ENCODE results near the gene P2RX5. TPM values are rescaled to one million over a fixed set of nuclear protein-coding genes. Genes with fewer than 3 reads are reported as not detected.
A peak's percentile ranks its signal among the peaks of the same experiment; 100 is the strongest.

Gene P2RX5
- polyA plus RNA-seq, 1 donor: 2.2 TPM

DNA sequence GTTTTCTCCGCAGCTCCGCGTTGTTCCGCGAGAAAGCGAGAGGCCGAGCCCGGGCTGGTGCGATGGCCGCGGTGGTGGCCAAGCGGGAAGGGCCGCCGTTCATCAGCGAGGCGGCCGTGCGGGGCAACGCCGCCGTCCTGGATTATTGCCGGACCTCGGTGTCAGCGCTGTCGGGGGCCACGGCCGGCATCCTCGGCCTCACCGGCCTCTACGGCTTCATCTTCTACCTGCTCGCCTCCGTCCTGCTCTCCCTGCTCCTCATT, 26.9 kb downstream of the P2RX5 start:
- H3K36me3 ChIP-seq (ENCODE audit: control insufficient read depth, insufficient read depth, low read length): peaks cover 23% of the 10 kb centered on the region
- H3K4me1 ChIP-seq (ENCODE audit: control insufficient read depth, insufficient read depth, low read length): peaks cover 10% of the 10 kb centered on the region
- DNase-seq: no peak
- WGBS (ENCODE audit: insufficient coverage, low lambda C conversion rate): no CpG with 5 or more reads among the region's 32 CpGs
- peak overlapping the region; percentile 71 for H3K27ac ChIP-seq (ENCODE audit: low read length)
- H3K4me3 ChIP-seq (ENCODE audit: low read length): peak overlapping the region; percentile 98
- no peaks in the 10 kb centered on the region for H3K27me3 ChIP-seq (ENCODE audit: control insufficient read depth, insufficient read depth, low read length)
- peaks cover 4% of the 10 kb centered on the region for H3K9me3 ChIP-seq (ENCODE audit: control insufficient read depth, low read depth, low read length)

DNA sequence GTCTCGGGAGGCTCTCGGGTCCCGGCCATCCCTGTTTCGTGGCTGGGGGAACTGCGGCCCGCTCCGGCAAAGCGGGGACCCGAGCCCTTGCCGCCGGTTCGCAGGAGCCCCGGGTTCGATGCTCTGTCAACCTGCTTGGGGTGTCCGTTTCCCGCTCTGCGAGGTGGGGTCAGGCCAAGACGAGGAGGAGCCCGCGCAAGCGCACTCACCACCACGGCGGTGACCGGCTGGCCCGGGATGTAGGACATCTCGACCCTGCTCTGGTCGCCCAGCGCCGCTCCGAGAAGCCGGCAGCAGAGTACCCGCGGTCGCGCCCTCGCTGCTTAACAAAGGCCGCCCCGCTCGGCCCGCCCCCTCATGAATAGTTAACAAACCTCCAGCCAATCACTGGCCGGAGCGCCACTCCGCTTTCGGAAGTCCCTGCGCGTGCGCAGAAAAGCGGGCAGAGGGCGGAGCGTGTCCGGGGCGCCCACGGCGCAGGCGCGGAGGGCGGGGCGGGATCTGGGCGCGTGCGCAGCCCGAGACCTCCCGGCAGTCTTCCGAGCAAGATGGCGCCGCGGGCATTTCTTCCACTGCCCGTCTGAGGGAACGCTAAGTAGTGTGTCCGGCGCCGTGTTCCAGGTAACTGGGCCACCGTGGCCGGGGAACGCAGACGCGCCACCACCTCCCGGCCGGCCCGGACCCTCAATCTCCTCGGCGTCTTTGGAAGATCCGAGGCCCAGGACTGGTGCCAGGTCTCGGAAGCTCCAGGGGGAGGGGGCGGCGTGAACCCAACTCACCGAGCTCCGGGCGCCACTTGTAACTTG, 27.5 kb downstream of the P2RX5 start, which contains the start of the genes EMC6 and TAX1BP3:
Gene EMC6 (plus strand): TSS at position 534 of the 806 bp plus-strand sequence. CDS start 335 bp downstream, outside the sequence.
Gene TAX1BP3 (minus strand): TSS at position 300 of the 806 bp plus-strand sequence. CDS start 52 bp downstream, at position 248.
- no CpG with 5 or more reads among the region's 89 CpGs for WGBS (ENCODE audit: insufficient coverage, low lambda C conversion rate)

DNA sequence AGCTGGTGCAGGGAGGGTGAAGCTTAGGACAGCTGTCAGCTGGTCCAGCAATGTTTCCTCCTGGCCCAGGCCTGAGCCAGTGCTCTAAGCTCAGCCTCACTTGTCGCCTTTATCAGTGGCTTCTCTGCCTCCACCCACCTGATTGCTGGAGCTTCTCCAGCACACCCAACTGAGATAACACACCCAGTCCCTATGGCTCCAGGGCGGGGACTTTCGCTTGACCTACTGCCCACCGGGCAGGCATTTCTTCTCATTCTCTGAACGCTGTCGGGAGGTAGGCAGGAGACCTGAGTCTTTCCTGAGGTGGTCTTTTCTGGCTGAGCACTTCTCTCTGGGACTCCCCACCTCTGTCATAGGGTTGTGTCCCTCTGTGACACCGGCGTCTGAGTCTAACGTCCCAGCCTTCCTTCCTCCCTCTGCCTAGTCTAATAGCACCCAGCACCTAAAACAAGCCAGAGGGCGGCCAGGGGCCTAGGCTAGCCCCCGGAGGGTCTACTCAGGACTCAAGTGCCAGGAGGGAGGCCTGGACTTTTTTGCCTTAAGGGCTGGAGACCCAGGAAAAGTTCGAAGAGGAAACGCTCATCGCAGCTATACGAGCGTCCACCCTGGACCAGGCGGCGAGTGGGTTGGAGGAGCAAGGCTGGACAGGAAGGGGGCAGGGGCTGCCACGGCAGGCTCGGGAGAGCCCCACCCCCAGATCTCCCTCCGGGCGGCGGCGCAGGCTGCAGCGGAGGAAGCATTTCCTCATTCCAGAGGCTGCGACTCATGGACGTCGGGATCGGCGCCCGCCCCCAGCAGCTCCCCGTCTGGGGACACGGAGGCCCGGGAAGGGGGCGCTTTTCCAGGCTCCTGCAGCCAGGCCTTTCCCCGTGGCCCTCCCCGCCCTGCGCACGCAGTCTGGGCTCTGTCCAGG, 28.3 kb downstream of the P2RX5 start:
- DNase-seq: peak; percentile 92 to 95
- Histone ChIP-seq H3K9me3 (ENCODE audit: control insufficient read depth, low read depth, low read length) (peaks cover 4% of the 10 kb centered on the region), H3K27ac (ENCODE audit: low read length) (peak overlapping the region; percentile 99), H3K36me3 (ENCODE audit: control insufficient read depth, insufficient read depth, low read length) (peaks cover 36% of the 10 kb centered on the region), H3K4me3 (ENCODE audit: low read length) (peak overlapping the region; percentile 98), H3K27me3 (ENCODE audit: control insufficient read depth, insufficient read depth, low read length) (no peaks in the 10 kb centered on the region), H3K4me1 (ENCODE audit: control insufficient read depth, insufficient read depth, low read length) (peaks cover 10% of the 10 kb centered on the region)
- WGBS (ENCODE audit: insufficient coverage, low lambda C conversion rate): no CpG with 5 or more reads among the region's 39 CpGs

More for the DNA sequence above, 27.5 kb downstream of the P2RX5 start, which contains the start of the genes EMC6 and TAX1BP3:
- Histone ChIP-seq H3K9me3 (ENCODE audit: control insufficient read depth, low read depth, low read length) (peaks cover 4% of the 10 kb centered on the region), H3K36me3 (ENCODE audit: control insufficient read depth, insufficient read depth, low read length) (peaks cover 28% of the 10 kb centered on the region), H3K27me3 (ENCODE audit: control insufficient read depth, insufficient read depth, low read length) (no peaks in the 10 kb centered on the region), H3K4me3 (ENCODE audit: low read length) (peak within 1 kb of the TSS; percentile 98), H3K4me1 (ENCODE audit: control insufficient read depth, insufficient read depth, low read length) (peaks cover 10% of the 10 kb centered on the region), H3K27ac (ENCODE audit: low read length) (peak within 1 kb of the TSS; percentile 99)
- peak; percentile 98 to 99 for DNase-seq

DNA sequence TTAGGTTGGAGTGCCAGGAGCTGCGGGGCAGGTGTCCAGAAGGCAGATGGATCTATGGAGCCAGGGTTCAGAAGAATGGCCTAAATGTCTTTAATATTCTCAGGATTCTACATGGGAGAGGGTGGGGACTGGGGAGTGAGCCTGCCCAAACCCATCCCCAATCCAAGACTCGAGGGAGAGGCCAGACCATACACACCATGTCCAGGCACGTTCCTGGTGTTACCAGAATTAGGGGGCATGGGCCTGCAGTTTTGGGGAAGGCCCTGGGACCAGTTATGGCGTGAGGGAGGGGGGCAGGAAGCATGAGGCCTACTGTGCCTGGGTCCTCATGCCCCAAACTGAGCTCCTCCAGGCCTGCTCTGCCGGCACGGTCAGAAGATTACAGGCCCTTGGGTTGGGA, 29.4 kb downstream of the P2RX5 start:
- Histone ChIP-seq H3K27ac (ENCODE audit: low read length) (no peak overlapping the region), H3K36me3 (ENCODE audit: control insufficient read depth, insufficient read depth, low read length) (peaks cover 42% of the 10 kb centered on the region), H3K27me3 (ENCODE audit: control insufficient read depth, insufficient read depth, low read length) (no peaks in the 10 kb centered on the region), H3K4me3 (ENCODE audit: low read length) (peak overlapping the region; percentile 6), H3K9me3 (ENCODE audit: control insufficient read depth, low read depth, low read length) (peaks cover 4% of the 10 kb centered on the region), H3K4me1 (ENCODE audit: control insufficient read depth, insufficient read depth, low read length) (peaks cover 12% of the 10 kb centered on the region)
- DNase-seq: no peak
- no CpG with 5 or more reads among the region's 6 CpGs for WGBS (ENCODE audit: insufficient coverage, low lambda C conversion rate)

DNA sequence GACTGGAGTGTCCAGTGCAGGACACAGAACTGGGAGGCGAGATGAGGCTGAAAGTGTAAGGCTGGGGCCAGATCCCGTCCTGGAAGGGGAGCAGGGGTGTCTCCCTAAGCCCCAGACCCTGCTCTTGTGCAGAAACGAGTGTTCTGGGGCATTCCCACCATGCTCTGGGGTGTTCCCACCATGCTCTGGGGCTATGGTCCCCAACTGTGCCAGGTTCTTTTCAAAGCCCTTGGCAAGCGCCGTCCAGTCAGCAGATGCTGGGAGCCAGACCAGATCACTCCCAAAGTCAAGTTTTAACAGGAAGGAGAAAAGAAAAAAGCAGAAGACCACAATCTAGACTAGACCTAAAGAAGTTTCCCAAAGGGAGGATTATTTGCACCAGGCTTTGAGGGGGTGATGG, 30.1 kb downstream of the P2RX5 start:
- peaks cover 12% of the 10 kb centered on the region for H3K4me1 ChIP-seq (ENCODE audit: control insufficient read depth, insufficient read depth, low read length)
- WGBS (ENCODE audit: insufficient coverage, low lambda C conversion rate): no CpG with 5 or more reads among the region's 5 CpGs
- H3K36me3 ChIP-seq (ENCODE audit: control insufficient read depth, insufficient read depth, low read length): peaks cover 49% of the 10 kb centered on the region
- peaks cover 4% of the 10 kb centered on the region for H3K9me3 ChIP-seq (ENCODE audit: control insufficient read depth, low read depth, low read length)
- no peak overlapping the region for H3K4me3 ChIP-seq (ENCODE audit: low read length)
- H3K27ac ChIP-seq (ENCODE audit: low read length): no peak overlapping the region
- DNase-seq: no peak
- no peaks in the 10 kb centered on the region for H3K27me3 ChIP-seq (ENCODE audit: control insufficient read depth, insufficient read depth, low read length)

DNA sequence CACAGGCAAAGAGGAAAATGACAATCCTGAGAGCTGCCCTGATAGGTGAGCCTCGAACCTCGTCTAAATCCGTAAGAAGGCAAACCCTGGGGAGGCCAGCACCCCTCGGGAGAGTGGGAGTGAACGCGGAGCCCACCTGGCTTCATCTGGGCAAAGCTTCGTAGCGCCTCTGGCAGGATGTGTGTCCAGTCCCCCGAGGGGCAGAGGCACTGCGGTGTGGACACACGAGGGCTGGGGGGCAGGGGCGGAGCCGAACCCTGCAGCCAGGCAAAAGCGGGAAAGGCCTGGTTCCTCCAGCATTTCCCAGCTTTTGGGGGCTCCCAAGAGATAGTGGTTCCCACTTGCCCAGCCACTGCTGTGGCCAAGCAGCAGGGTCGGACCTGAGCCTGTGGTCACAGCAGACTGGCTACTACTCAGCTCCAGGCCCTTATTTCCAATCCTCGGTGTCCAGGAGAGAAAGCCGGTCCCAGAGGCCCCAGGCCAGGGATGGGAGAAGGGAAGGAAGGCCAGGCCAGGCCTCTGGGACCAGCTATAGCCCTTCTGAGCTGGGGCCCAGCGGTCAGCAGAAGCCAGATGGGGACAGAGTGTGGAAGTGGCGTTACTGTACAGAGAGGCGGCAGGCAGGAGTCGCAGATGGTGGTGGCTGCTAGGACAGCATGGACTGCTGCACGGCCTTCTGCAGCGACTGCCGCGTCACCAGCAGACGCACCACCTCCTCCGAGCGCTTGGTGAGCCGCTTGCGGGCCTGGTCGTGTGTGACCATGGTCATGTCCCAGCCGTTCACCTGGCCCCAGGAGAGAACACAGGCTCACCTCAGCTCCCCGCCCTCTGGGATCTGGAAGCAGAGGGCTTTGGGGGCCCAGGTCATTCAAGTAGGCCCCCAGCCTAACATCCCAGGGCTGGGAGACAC, 32.6 kb downstream of the P2RX5 start:
- Histone ChIP-seq H3K27ac (ENCODE audit: low read length) (no peak overlapping the region), H3K4me1 (ENCODE audit: control insufficient read depth, insufficient read depth, low read length) (peaks cover 17% of the 10 kb centered on the region), H3K27me3 (ENCODE audit: control insufficient read depth, insufficient read depth, low read length) (no peaks in the 10 kb centered on the region), H3K9me3 (ENCODE audit: control insufficient read depth, low read depth, low read length) (peaks cover 4% of the 10 kb centered on the region), H3K36me3 (ENCODE audit: control insufficient read depth, insufficient read depth, low read length) (peaks cover 58% of the 10 kb centered on the region), H3K4me3 (ENCODE audit: low read length) (no peak overlapping the region)
- DNase-seq: no peak
- no CpG with 5 or more reads among the region's 33 CpGs for WGBS (ENCODE audit: insufficient coverage, low lambda C conversion rate)

DNA sequence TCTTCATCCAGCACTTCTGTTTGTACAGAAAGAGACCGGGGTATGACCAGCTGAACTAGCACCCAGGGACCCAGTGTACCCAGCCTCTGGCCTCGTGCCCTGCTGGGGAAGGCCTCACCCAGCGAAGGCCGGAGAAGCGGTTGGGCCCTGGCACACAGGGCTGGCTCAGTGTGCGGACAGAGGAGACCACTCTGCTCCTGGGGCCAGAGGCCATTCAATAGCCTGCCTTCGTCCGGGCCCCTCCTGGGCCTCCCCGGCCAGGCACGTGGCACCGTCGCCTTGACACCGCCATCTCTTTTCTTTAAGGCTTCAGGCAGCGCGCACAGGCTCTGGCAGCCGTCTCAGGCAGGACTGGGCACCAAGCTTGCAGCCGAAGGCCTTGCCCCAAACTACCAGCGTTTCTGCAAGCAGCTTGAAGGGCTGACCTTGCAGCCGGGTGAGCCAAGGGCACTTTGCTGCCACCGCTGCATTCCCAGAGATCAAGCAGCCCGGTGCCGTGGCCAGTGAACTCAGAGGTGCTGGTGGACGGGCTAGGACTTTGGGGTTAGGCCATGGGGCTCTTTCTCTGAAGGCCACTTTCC, 35.6 kb downstream of the P2RX5 start:
- H3K4me3 ChIP-seq (ENCODE audit: low read length): no peak overlapping the region
- H3K27me3 ChIP-seq (ENCODE audit: control insufficient read depth, insufficient read depth, low read length): no peaks in the 10 kb centered on the region
- no peak overlapping the region for H3K27ac ChIP-seq (ENCODE audit: low read length)
- WGBS (ENCODE audit: insufficient coverage, low lambda C conversion rate): no CpG with 5 or more reads among the region's 23 CpGs
- no peak for DNase-seq
- H3K36me3 ChIP-seq (ENCODE audit: control insufficient read depth, insufficient read depth, low read length): peaks cover 57% of the 10 kb centered on the region
- no peaks in the 10 kb centered on the region for H3K9me3 ChIP-seq (ENCODE audit: control insufficient read depth, low read depth, low read length)
- peaks cover 7% of the 10 kb centered on the region for H3K4me1 ChIP-seq (ENCODE audit: control insufficient read depth, insufficient read depth, low read length)

DNA sequence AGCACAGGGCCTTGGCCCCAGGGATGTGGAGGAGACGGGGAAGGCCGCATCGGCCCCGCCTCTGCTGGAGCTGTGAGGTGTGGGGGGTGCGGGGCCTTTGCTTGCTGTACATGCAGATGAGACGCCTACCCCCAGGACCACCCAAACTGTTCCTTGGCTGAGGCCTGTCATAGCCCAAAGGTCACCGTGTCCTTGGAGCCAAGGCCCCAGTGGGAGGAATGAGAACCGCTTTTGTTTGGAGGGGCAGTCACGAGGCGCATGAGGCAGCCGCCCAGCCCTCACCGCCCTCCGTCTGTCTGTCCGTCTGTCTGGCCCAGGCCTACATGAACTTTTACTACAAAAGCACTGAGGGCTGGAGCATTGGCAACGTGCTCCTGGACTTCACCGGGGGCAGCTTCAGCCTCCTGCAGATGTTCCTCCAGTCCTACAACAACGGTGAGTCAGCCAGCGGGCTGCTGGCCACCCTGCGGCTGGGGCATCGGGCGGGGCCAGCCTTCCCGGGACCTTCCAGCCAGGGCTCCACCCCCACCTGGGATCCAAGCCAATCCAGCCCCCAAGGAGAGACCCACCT, 36.3 kb downstream of the P2RX5 start:
- Histone ChIP-seq H3K4me3 (ENCODE audit: low read length) (no peak overlapping the region), H3K9me3 (ENCODE audit: control insufficient read depth, low read depth, low read length) (no peaks in the 10 kb centered on the region), H3K27me3 (ENCODE audit: control insufficient read depth, insufficient read depth, low read length) (no peaks in the 10 kb centered on the region), H3K27ac (ENCODE audit: low read length) (no peak overlapping the region), H3K4me1 (ENCODE audit: control insufficient read depth, insufficient read depth, low read length) (peaks cover 7% of the 10 kb centered on the region), H3K36me3 (ENCODE audit: control insufficient read depth, insufficient read depth, low read length) (peaks cover 56% of the 10 kb centered on the region)
- no peak for DNase-seq
- WGBS (ENCODE audit: insufficient coverage, low lambda C conversion rate): no CpG with 5 or more reads among the region's 22 CpGs

DNA sequence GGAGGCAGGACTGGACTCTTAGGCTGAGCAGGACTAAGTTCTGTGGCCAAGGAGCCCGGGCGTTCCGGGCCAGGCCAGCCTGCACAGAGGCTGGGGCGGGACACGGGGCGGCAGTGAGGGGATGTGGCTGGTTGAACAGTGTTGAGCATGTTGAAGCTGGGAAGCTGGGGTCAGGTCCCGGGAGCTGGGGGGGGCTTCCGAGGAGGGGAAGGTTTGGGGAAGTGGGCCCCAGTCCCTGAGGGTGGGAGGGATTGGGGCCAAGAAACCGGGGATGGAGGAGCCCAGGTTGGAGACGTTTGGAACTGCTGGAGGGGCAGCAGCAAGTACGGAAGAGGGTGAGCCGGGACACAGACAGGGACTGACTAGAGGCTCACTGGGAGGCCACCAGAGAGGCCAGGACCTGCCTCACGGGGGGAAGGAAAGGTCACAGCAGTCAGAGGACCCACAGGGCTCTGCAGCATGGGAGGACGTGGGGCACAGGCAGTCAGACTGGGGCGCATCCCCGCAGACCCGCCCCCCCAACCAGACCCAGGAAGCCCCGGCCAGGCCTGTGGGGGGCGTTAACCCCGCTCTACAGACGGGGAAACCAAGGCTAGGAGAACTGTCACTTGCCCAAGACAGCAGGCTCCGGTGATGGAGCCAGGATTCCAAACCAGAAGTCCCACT, 37.0 kb downstream of the P2RX5 start:
- DNase-seq: no peak
- H3K36me3 ChIP-seq (ENCODE audit: control insufficient read depth, insufficient read depth, low read length): peaks cover 49% of the 10 kb centered on the region
- H3K27ac ChIP-seq (ENCODE audit: low read length): no peak overlapping the region
- no CpG with 5 or more reads among the region's 22 CpGs for WGBS (ENCODE audit: insufficient coverage, low lambda C conversion rate)
- no peak overlapping the region for H3K4me3 ChIP-seq (ENCODE audit: low read length)
- no peaks in the 10 kb centered on the region for H3K27me3 ChIP-seq (ENCODE audit: control insufficient read depth, insufficient read depth, low read length)
- H3K9me3 ChIP-seq (ENCODE audit: control insufficient read depth, low read depth, low read length): no peaks in the 10 kb centered on the region
- H3K4me1 ChIP-seq (ENCODE audit: control insufficient read depth, insufficient read depth, low read length): peaks cover 7% of the 10 kb centered on the region
